HG02885 (cell line): ENCODE results near the gene MC5R.

Source experiments
- ATAC-seq: cut with Tn5 transposase; IDR thresholded peaks from one replicate; pipeline ENCODE4 v1.9.1; 2021; ENCODE audit warnings: mild to moderate bottlenecking; ENCODE audit not compliant: unreplicated experiment, poor library complexity

The MC5R gene

DNA sequence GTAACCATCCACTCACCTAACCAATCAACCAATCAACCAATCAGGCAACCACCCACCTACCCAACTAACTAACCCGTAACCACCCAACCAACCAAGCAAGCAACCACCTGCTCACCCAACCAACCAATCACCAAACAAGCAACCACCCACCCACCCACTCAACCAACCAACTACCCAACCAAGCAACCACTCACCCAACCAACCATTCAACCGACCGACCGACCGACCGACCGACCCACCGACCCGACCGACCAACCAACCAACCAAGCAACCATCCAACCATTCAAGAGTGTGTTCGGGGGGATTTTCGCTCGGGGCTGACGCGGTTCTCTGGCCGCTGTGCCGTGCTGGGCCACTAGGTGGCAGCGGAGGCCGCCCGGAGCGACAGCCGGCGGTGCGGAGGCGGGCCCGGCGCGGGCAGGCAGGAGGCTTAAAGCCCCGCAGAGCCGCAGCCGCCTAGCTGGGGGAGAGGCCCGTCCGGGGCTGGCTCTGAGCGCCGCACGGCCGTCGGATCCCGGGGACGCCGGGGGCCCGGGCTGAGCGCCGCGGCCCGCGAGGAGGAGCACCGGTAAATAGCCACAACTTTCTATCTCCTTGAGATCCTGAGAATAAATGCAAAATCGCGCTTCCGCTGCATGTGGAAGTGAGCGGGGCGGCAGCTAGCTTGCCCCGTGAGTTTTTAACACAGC, at the start of gene MC5R:
Gene MC5R (plus strand): TSS at position 443 of the 689 bp plus-strand sequence. CDS start 1,617 bp downstream, outside the sequence.
- peak; percentile 94 for ATAC-seq

DNA sequence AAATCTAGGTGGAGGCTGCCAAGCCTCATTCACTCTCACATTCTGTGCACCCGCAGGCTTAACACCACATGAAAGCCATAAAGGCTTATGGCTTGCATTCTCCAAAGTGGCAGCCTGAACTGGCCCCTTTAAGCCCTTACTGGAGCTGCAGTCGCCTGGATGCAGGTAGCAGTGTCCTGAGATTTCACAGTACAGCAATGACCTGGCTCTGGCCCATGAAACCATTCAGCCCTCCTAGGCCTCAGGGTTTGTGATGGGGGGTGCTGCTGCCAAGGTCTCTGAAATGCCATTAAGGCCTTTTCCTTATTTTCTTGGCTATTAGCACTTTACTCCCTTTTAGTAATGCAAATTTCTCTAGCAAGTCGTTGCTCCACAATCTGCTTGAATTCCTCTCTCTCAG, 48.9 kb upstream of the MC5R start:
- ATAC-seq, result no peak

DNA sequence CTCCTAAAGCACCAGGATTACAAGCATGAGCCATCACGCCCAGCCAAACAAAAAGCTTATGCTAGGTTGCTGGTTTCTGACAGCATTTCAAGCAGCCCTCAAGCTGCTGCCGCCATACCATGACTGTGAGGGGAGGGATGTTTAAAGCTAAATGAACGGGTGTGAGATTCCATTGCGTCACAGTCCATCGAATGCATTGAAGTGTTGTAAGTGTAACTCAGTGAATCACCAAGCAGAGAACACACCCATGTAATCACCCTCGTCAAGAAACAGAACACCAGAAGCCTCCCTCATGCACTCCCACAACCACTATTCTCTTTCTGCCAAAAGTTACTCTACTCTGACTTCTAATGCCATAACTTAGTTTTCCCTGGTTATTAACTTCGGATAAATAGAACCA, 32.8 kb upstream of the MC5R start:
- no peak for ATAC-seq

DNA sequence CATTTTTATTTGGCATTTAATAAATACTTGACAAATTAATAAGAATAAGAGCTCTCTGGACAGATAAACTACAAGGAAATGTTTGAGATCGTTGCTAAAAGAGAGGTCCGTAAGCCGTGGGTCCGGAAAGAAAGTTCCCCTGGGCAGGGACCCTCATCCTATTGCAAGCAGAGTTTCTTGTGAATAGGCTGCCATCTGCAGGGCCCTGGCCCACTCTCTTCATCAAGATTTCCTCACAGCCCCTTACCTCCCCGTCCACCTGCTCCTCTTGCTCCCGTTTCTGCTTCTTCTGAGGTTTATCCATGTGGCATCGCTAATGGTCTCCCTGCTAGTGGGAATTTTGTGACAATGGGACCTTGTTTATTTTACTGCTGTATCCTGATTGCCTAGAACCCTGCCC, 30.1 kb upstream of the MC5R start:
- ATAC-seq, result no peak

DNA sequence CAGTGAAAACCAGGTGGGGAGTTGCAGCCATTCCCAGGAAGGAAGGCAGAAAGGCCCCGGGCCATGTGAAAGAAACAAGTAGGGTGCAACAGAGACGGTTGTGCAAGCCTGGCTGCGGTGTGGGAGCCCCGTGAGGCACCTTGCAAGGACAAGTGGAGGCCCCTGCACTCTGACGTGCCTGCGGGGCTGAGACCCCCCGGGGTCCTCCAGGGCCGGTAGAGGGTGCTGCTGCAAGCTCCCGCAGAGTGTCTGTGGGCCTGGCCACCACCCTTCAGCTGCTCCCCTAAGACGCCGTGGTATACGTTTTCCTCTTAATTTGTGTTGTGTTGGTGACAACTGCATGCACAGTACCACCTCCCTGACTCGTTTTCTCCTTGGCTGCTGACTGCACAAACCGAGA, 27.4 kb upstream of the MC5R start:
- ATAC-seq, result no peak

DNA sequence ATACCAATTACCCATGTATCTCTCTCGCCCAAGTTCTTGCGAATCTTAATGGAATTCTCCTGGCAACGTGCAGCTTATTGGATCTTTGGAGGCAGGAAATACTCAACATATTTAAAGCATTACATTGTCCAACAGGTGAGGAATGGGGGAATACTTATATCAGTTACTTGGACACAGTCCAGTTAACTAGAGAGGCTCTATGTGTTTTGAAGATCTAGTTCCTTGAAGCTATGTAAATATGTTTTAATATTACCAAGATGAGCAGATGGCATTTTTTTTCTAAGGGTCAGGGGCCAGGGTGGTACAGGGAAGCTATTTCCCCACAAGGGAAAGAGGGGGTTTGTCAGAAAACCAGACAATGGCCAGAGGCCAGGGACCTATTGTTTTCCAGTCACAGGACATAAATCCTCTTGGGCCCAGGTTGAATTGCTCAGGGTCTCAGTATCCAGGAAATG, 26.8 kb upstream of the MC5R start:
- no peak for ATAC-seq

DNA sequence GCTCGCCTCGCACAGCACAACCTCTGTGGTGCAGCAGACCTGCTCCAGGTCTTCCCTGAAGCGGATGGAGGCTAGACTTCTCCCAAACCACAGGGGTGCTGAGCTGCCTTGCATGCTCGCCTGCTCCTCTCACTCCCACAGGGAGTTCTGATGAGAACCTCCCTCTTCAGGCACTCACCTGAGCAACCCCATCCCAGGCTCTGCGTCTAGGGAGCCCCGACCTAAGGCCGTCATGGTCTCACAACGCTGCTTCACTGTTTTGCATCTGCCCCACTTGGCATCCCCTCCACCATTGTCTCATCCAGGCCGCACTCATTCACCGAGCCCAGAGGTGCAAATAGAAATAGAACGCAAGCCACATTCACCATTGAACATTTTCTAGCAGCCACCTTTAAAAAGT, 24.6 kb upstream of the MC5R start:
- no peak for ATAC-seq

DNA sequence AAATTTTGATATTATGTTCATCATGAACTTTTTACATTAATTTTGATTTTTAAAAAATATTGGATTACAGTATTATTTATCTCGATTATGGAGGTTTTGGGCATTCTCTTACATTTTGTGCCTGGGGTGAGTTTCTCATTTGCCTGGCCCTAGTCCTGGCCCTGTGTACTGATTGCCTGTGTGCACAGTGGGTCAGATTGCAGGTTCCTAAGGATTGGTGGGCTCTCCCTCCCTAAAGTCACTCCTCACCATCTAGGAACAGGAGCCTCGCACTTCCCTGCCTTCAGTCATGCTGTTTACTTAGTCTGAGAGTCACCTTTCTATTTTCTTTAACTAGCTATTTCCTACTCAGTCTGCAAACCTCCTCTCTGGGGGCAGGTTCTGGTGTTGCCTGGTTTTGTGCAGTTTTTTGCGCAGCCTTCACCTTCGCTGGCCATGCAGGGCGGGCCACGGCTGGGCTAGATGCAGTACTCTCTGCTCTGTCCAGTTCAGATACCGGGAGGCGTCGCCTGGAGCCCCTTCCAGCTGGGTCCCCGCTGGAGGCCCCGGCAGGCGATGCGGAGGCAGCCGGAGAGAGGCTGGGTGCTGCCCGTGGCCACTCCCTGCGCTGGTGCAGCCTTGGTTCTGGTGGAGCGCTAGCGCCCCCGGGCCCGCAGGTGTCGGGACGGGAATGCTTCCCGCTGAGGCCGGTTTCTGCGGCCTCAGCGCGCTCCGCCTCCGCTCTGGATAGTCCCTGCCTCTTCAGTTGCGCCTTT, 23.3 kb upstream of the MC5R start:
- peak; percentile 69 for ATAC-seq

DNA sequence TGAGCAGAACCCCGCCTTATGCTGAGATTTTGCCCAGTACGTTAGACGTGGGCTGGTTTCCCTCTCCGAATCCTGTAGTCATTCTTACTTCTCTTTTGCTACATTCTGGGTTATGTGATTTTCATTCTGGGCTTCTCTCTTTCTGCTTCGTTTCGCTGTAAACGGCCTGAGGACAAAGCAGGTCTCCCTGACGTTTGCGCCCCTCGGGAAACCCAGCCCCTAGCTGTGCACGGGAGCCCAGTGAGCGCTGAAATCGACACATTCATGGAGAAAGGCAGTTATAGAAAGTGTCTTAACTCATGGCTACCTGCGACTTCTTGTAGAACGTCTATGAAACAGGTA, 22.7 kb upstream of the MC5R start:
- no peak for ATAC-seq

DNA sequence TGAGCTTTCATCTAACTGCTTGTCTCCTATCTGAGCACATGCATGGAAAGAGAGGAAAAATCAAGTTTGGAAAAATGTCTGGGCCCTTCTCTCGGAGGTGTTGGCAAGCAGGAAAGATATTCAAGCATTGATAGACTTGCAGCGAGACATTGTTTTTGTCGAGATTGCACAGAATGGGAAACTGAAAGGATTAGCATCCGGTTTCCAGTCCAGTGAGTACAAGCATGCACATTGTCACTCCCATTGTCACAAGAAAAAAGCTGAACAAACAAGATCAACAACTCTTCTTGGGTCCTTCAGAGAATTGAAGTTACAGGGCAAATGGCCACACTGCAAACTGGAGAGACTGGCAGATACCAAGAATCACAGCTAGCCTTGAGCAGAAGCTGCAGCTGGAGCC, 19.6 kb upstream of the MC5R start:
- peak; percentile 70 for ATAC-seq

DNA sequence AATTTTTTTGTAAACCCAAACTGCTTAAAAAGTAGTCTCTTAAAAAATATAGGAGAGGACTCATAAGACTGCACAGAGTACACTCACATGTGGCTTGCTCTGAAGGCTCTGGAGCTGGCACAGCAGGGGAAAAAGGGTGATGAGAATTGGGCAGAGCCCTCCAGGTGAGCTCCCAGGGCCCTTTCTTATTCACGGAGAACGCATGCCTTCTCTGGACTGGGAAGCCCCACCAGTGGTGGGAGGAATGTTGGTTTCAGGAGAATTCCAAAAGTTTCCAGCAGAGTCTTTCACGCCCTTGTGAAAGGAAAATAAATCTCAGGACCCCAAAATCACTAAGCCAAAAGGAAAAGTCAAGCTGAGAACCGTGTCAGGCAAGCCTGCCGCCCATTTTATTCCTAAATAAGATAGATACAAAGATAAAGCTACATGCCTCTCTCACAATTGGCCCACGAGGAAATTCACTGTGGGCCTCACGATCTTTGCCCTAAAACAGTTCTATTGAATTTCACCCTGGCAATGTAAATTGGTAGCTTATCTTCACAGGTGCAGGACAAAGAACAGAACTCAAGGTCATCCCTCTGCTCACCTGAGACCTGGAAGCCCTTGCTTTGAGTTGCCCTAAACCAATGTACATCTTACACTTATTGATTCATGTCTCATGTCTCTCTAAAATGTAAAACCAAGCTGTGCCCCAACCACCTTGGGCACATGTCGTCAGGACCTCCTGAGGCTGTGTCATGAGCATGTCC, 15.5 kb upstream of the MC5R start:
- ATAC-seq, result no peak

DNA sequence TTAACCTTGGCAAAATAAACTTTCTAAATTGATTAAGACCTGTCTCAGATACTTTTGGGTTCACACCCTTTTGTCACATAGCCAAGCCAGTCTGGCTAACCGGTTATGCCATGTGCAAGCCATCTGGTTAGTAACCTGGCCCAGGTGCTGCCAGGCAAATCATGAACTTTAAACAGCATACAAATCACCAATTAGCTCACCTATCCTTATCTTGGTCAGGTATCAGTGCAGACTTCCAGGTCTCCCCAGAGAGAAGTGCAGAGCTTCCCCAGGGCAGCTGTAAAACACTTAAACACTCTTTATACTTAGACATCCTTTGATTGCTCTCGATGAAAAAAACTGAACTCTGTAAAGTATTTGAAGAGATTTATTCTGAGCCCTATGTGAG, 14.9 kb upstream of the MC5R start:
- no peak for ATAC-seq

DNA sequence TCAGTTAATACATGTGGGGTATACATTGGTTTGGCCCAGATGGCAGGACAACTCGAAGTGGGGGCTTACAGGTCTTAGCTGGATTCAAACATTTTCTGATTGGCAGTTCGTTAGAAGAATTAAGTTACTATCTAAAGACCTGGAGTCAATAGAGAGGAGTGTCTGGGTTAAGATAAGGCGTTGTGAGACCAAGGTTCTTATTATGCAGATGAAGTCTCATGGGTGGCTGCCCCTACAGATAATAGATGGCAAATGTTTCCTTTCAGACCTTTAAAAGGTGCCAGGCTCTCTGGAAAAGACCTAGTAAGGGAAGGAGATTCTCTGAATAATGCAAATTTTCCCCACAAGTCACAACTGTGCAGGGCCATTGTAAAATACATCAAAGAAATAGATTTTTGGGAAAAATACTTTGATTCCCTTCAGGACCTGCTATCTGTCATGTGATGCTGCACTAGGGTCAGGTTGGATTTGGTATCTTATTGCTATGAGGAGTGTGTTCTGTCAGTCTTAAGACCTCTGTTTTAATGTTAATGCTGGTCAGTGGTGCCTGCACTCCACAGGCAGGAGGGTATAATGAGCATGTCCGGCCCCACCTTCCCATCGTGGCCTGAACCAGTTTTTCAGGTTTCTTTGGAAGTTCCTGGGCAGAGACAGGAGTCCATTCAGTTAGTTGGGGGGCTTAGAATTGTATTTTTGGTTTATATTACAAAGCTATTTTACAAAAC, 14.3 kb upstream of the MC5R start:
- ATAC-seq, result no peak

DNA sequence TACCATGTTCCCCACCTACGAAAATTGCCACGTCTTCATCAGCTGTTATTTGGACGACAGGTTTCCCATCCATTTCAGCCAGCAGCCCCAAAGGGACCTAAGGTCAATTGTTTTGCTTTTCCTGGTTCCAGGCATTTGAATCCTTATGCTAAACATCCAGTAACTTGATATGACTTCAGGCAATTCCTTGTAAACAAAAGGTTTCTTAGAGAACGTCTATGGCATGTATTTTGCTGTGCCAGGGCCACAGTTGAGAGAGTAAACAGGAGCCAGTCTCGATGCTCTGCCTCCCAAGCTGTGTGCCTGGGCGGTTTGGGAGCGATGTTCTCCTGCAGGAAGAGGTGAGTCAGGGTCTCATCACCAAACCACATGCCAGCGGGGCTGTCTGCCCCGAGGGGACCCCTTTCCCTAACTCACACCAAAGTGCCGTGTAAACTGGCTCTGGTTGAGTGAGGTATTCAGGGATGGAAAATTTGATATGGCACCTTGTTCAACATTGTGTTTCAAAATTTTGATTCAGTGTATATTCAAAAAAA, 12.9 kb upstream of the MC5R start:
- ATAC-seq, result no peak

DNA sequence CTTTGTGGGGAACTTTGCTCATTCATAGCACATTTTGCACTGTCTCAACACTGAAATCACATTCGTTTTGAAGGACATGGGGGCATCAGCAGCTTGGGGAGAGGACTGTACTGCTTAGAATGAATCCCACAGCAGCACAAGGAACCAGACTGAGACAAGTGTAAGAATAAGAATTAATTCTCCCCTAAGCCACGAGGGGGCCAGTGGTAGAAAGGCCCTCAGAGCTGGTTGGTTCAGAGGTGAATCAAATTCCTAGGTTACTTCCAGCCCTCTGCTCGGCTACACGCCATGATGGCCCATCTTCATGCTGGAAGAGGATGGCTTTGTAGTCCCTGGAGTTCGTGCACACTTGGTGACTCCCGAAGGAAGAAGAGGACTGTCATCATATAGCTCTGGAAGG, 12.0 kb upstream of the MC5R start:
- ATAC-seq, result no peak

DNA sequence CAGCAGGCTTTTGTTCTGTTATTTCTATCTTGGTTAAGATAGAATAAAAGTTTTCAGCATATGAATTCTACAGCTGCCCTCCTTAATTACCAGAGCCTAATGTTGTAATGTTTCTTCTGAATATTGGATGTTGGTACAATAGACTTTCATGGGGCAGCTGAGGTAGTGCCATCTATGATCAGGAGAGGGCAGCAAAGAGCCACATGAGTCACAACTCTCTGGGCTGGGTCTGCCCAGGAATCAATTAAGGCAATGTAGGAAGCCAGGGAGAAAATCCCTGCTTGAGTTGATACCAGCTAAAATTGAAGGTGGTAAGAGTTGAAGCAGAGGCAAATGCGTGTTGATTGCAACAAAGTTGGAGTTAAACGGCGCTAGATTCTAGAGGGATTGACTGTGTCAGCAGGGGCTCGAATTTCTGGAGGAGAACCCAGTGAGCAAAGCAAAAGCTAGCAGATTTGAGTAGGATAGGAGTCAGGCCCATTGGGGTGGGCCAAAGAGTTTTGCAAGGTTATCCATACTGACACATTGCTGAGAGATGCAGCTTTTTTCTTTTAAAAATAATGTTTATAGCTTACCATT, 10.6 kb upstream of the MC5R start:
- peak; percentile 93 for ATAC-seq

DNA sequence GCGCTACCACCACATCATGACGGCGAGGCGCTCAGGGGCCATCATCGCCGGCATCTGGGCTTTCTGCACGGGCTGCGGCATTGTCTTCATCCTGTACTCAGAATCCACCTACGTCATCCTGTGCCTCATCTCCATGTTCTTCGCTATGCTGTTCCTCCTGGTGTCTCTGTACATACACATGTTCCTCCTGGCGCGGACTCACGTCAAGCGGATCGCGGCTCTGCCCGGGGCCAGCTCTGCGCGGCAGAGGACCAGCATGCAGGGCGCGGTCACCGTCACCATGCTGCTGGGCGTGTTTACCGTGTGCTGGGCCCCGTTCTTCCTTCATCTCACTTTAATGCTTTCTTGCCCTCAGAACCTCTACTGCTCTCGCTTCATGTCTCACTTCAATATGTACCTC, 2.3 kb downstream of the MC5R start:
- no peak for ATAC-seq

DNA sequence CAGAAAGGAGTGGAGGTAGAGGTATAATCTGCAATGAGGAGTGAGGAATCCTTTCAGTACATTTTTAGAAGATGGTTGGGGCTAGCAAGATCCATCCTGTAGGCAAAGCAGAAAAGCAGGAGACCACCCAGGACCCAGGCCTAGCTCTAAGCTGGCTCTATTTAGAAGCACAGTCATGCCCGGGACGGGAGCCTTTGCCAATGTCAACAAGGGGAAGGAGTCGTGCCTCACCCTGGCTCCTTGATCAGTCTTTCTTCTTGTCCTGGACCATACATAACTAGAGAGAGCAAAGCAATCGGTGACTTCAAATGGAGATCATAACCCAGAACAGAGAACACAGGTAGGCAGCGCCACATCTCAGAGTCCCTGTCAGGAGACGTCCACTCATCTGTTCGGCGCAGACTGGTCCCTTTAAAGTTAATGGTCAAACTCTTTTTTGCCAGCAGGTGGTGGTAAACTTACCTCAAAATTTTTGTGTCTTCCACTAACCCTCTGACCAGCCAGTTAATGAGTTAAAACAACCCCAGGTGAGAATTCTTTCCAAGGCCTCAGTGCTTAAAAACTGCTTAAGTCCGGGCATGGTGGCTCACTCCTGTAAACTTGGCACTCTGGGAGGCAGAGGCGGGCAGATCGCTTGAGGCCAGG, 8.0 kb downstream of the MC5R start:
- no peak for ATAC-seq

DNA sequence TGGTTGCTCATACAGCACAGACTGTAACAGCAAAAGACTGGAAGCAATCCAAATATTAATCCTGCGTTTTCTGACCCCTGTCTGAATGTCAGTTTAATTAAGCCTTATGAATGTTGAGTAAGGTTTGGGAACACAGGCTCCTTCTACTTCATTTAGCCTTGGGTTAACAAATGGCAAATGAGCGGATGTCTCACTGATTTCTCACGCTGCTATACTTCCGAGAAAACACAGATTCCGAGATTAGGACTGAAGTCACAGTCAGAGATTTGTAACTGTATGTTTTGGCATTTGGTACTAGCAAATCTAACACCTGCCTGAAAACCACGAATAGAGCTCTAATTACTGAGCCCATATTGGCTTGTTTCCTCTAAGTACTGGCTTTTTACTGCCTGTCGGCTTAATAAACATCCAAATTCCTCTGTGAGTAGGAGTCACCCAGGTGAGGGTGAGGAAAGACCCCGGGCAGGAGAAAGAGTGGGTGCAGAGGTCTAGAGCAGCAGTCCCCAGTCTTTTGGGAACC, 10.6 kb downstream of the MC5R start:
- no peak for ATAC-seq
